Lower leg skin (tissue), 3 donors: ENCODE measurements around the gene LCE1D.

ENCODE experiments used
- POLR2A ChIP-seq, 2 donors: fragments of 450-650 bp; IDR thresholded peaks; one replicate each; pipeline ENCODE4 v1.6.1; 2016 to 2017; ENCODE audit warnings: antibody characterized with exemption in 2 of 2, mild to moderate bottlenecking in 1 of 2, moderate library complexity in 1 of 2
- TF ChIP-seq, protein P1 (sequence below), 3 donors: fragments of 450-650 bp; IDR thresholded peaks; one replicate each; pipeline ENCODE4 v1.5.1; 2016; ENCODE audit warnings: antibody characterized with exemption in 3 of 3, mild to moderate bottlenecking in 3 of 3, moderate library complexity in 2 of 3

DNA sequence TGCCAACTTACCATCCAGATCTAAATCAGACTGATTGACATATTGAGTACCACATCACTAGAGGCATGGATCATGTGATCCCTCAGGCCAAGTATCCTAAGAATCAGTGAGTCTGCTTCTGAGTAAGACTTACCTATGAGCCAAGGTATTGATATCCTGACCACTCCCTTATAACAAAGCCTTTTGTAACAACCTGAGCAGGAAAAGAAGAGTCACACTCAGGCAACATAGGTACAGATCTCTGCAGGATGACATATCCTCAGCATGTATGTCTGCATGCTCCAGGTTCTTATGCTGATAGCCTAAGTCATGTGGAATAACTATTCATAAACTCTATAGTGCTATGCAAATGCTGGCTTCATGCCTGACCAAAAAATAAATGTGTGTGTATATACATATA, 28.4 kb downstream of the LCE1D start:
- TF ChIP-seq, protein P1, sequence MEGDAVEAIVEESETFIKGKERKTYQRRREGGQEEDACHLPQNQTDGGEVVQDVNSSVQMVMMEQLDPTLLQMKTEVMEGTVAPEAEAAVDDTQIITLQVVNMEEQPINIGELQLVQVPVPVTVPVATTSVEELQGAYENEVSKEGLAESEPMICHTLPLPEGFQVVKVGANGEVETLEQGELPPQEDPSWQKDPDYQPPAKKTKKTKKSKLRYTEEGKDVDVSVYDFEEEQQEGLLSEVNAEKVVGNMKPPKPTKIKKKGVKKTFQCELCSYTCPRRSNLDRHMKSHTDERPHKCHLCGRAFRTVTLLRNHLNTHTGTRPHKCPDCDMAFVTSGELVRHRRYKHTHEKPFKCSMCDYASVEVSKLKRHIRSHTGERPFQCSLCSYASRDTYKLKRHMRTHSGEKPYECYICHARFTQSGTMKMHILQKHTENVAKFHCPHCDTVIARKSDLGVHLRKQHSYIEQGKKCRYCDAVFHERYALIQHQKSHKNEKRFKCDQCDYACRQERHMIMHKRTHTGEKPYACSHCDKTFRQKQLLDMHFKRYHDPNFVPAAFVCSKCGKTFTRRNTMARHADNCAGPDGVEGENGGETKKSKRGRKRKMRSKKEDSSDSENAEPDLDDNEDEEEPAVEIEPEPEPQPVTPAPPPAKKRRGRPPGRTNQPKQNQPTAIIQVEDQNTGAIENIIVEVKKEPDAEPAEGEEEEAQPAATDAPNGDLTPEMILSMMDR (IDR thresholded peaks at IDR 0.05): no peak
- TF ChIP-seq POLR2A (IDR thresholded peaks at IDR 0.05): no peak
